Progenitor cell of endocrine pancreas (in vitro differentiated cells): ENCODE data around the gene ZNF343. TPM values are rescaled to one million over a fixed set of nuclear protein-coding genes. Genes with fewer than 3 reads are reported as not detected.

Experiments
- DNase-seq: peaks from one replicate; pipeline ENCODE4 v3.0.0; 2021; ENCODE audit warnings: low spot score; ENCODE audit not compliant: unreplicated experiment
- H3K27ac Mint-ChIP-seq: 2 replicates; pipeline ENCODE4 v1.8.0; 2021; ENCODE audit warnings: mild to moderate bottlenecking, moderate library complexity, mixed read lengths
- H3K27me3 Mint-ChIP-seq: 2 replicates; pipeline ENCODE4 v1.8.0; 2021; ENCODE audit warnings: mixed read lengths
- H3K36me3 Mint-ChIP-seq: 2 replicates; pipeline ENCODE4 v1.8.0; 2022; ENCODE audit warnings: mixed read lengths; ENCODE audit not compliant: insufficient read depth
- H3K4me1 Mint-ChIP-seq: 2 replicates; pipeline ENCODE4 v1.8.0; 2021; ENCODE audit warnings: low read depth, mixed read lengths
- H3K4me3 Mint-ChIP-seq: 2 replicates; pipeline ENCODE4 v1.8.0; 2021; ENCODE audit warnings: low read depth, mild to moderate bottlenecking, moderate library complexity, mixed read lengths
- H3K9me3 Mint-ChIP-seq: 2 replicates; pipeline ENCODE4 v1.8.0; 2021; ENCODE audit warnings: low read depth, mixed read lengths
- total RNA-seq: library from RNA; stranded (reverse); gene quantifications from 2 replicates; pipeline ENCODE4 v1.2.1, GENCODE V29; 2021
- TF ChIP-seq, protein P1 (sequence below): fragments of 200-600 bp; sonication (generic); IDR thresholded peaks from one replicate; pipeline ENCODE4 v1.5.0; 2021; ENCODE audit warnings: antibody characterized with exemption, mild to moderate bottlenecking; ENCODE audit not compliant: unreplicated experiment

The ZNF343 gene
- total RNA-seq, 1 donor from 2014 or later, result 13.1 TPM

- Mint-ChIP-seq H3K27me3 (peaks cover 49% of the 10 kb centered on the region), H3K27ac (no peak overlapping the region), H3K4me3 (no peak overlapping the region), H3K4me1 (no peaks in the 10 kb centered on the region), H3K9me3 (no peaks in the 10 kb centered on the region), H3K36me3 (no peaks in the 10 kb centered on the region)
- TF ChIP-seq, protein P1, sequence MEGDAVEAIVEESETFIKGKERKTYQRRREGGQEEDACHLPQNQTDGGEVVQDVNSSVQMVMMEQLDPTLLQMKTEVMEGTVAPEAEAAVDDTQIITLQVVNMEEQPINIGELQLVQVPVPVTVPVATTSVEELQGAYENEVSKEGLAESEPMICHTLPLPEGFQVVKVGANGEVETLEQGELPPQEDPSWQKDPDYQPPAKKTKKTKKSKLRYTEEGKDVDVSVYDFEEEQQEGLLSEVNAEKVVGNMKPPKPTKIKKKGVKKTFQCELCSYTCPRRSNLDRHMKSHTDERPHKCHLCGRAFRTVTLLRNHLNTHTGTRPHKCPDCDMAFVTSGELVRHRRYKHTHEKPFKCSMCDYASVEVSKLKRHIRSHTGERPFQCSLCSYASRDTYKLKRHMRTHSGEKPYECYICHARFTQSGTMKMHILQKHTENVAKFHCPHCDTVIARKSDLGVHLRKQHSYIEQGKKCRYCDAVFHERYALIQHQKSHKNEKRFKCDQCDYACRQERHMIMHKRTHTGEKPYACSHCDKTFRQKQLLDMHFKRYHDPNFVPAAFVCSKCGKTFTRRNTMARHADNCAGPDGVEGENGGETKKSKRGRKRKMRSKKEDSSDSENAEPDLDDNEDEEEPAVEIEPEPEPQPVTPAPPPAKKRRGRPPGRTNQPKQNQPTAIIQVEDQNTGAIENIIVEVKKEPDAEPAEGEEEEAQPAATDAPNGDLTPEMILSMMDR, result no peak
- no peak for DNase-seq
Measured at GRCh38 chr20:2519115-2519809, 10.5 kb upstream of the ZNF343 start.

GRCh38 chr20:2518558-2518957, 9.8 kb upstream of the ZNF343 start:
- no peaks in the 10 kb centered on the region for H3K9me3 Mint-ChIP-seq
- DNase-seq, result no peak
- TF ChIP-seq, protein P1, result no peak
- H3K27ac Mint-ChIP-seq, result no peak overlapping the region
- H3K27me3 Mint-ChIP-seq, result peaks cover 52% of the 10 kb centered on the region
- no peaks in the 10 kb centered on the region for H3K4me1 Mint-ChIP-seq
- no peak overlapping the region for H3K4me3 Mint-ChIP-seq
- no peaks in the 10 kb centered on the region for H3K36me3 Mint-ChIP-seq

DNA sequence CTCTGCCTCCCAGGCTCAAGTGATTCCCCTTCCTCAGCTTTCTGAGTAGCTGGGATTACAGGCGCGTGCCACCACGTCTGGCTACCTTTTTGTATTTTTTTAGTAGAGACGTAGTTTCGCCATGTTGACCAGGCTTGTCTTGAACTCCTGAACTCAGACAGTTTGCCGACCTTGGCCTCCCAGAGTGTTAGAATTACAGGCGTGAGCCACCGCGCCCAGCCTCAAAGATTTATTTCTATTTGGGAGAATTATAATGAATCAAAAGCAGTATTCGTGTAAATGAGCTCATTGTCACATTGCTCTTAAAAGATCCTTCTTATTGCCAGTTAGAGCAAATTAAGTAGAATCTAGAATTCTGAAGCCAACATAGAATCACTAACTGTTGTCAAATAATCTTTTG, 9.4 kb upstream of the ZNF343 start:
- DNase-seq, result no peak
- peaks cover 56% of the 10 kb centered on the region for H3K27me3 Mint-ChIP-seq
- H3K4me3 Mint-ChIP-seq, result no peak overlapping the region
- TF ChIP-seq, protein P1, result no peak
- no peaks in the 10 kb centered on the region for H3K4me1 Mint-ChIP-seq
- no peaks in the 10 kb centered on the region for H3K36me3 Mint-ChIP-seq
- no peak overlapping the region for H3K27ac Mint-ChIP-seq
- H3K9me3 Mint-ChIP-seq, result no peaks in the 10 kb centered on the region

DNA sequence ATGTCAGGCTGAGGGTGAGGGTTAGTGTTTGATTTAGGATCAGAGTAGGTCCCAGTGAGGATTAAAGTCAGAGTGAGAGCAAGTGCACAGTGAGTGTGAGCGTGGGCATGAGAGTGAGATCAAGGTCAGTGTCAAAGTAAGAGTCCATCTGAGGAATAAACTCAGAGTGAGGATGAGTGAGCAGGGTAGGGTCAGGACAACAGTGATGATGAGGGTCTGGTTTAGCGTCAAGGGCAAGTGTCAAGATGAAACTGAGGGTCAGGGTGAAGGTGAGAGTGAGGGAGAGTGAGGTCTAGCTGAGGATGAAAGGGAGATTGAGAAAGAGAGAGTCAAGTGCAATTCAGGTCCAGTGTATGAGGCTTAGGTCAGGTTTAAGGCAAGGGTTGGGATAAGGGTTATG, 7.7 kb upstream of the ZNF343 start:
- H3K4me3 Mint-ChIP-seq, result no peak overlapping the region
- no peak for DNase-seq
- TF ChIP-seq, protein P1, result no peak
- H3K9me3 Mint-ChIP-seq, result no peaks in the 10 kb centered on the region
- no peak overlapping the region for H3K27ac Mint-ChIP-seq
- no peaks in the 10 kb centered on the region for H3K4me1 Mint-ChIP-seq
- H3K36me3 Mint-ChIP-seq, result no peaks in the 10 kb centered on the region
- peaks cover 52% of the 10 kb centered on the region for H3K27me3 Mint-ChIP-seq

DNA sequence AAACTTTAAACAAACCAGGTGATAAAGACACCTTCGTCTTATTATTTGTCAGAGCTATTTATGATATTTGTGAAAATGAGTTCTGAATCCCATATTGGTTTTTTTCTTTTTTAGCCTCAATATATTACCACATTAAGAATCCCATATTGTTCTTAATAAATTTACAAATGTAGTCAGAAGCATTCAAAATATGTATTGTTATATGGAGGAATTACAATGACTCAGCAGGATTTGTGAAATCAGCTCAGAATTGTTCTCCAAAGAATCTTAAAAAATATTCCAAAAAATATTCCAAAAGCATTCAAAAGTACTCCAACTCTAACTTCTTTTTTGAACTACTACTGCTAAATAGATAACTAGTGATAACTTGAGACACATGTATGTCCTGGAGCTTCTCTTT, 6.5 kb upstream of the ZNF343 start:
- H3K4me3 Mint-ChIP-seq, result no peak overlapping the region
- no peaks in the 10 kb centered on the region for H3K36me3 Mint-ChIP-seq
- H3K4me1 Mint-ChIP-seq, result no peaks in the 10 kb centered on the region
- no peaks in the 10 kb centered on the region for H3K9me3 Mint-ChIP-seq
- TF ChIP-seq, protein P1, result no peak
- peaks cover 42% of the 10 kb centered on the region for H3K27me3 Mint-ChIP-seq
- DNase-seq, result no peak
- H3K27ac Mint-ChIP-seq, result no peak overlapping the region
